ENCODE data around the gene DDX46.
"Not testable (repeated sequence)": the region's sequence is repeated elsewhere in the genome, so short reads cannot be mapped to it uniquely, and the experiment has no call there.

Gene DDX46

GRCh38 chr5:134851307-134851923 is 92.8 kb downstream of the DDX46 start:
- peaks cover 5% of the 10 kb centered on the region for H3K36me3 ChIP-seq (ENCODE audit: control insufficient read depth, insufficient read depth, low read length)
- H3K4me1 ChIP-seq (ENCODE audit: control insufficient read depth, insufficient read depth, low read length), result peaks cover 5% of the 10 kb centered on the region
- H3K9ac ChIP-seq (ENCODE audit: low read depth, low read length), result no peak overlapping the region
- no peak overlapping the region for H3K4me3 ChIP-seq (ENCODE audit: low read depth, low read length)
- no peaks in the 10 kb centered on the region for H3K9me3 ChIP-seq (ENCODE audit: control insufficient read depth, insufficient read depth, low read length)
- H3K27me3 ChIP-seq (ENCODE audit: control insufficient read depth, insufficient read depth, low read length), result no peaks in the 10 kb centered on the region

DNA sequence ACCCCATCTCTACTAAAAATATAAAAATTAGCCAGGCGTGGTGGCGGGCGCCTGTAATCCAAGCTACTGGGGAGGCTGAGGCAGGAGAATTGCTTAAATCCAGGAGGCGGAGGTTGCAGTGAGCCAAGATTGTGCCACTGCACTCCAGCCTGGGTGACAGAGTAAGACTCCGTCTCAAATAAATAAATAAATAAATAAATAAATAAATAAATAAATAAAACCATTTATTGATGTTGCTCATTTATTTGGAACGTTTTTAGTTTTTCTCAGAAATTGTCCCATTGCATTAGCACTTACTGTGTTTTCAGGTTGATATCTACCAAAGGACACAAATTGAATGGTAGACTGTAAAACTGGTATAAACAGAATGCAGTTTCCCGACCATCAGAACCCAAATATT is 97.9 kb downstream of the DDX46 start:
- not testable (repeated sequence) for H3K9ac ChIP-seq (ENCODE audit: low read depth, low read length); H3K4me1 ChIP-seq (ENCODE audit: control insufficient read depth, insufficient read depth, low read length); H3K27me3 ChIP-seq (ENCODE audit: control insufficient read depth, insufficient read depth, low read length); H3K36me3 ChIP-seq (ENCODE audit: control insufficient read depth, insufficient read depth, low read length); H3K9me3 ChIP-seq (ENCODE audit: control insufficient read depth, insufficient read depth, low read length); H3K4me3 ChIP-seq (ENCODE audit: low read depth, low read length)

GRCh38 chr5:134857401-134857800 is 98.8 kb downstream of the DDX46 start:
- H3K9ac ChIP-seq (ENCODE audit: low read depth, low read length), result no peak overlapping the region
- H3K9me3 ChIP-seq (ENCODE audit: control insufficient read depth, insufficient read depth, low read length), result no peaks in the 10 kb centered on the region
- no peaks in the 10 kb centered on the region for H3K4me1 ChIP-seq (ENCODE audit: control insufficient read depth, insufficient read depth, low read length)
- H3K4me3 ChIP-seq (ENCODE audit: low read depth, low read length), result no peak overlapping the region
- H3K36me3 ChIP-seq (ENCODE audit: control insufficient read depth, insufficient read depth, low read length), result peaks cover 3% of the 10 kb centered on the region
- no peaks in the 10 kb centered on the region for H3K27me3 ChIP-seq (ENCODE audit: control insufficient read depth, insufficient read depth, low read length)

DNA sequence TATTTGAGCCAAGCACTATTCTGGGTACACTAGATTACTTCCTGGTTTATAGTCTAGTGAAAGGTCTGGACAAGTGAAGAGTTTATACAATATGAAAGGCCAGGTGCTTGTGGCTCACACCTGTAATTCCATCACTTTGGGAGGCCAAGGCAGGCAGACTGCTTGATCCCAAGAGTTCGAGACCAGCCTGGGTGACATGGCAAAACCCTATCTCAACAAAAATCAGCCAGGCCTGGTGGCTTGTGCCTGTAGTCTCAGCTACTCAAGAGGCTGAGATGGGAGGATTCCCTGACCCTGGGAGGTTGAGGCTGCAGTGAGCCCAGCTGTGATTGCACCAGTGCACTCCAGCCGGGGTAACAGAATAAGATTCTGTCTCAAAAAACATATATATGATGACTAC is 106.1 kb downstream of the DDX46 start:
- Histone ChIP-seq H3K4me3 (ENCODE audit: low read depth, low read length) (no peak overlapping the region), H3K4me1 (ENCODE audit: control insufficient read depth, insufficient read depth, low read length) (no peaks in the 10 kb centered on the region), H3K9ac (ENCODE audit: low read depth, low read length) (no peak overlapping the region), H3K36me3 (ENCODE audit: control insufficient read depth, insufficient read depth, low read length) (no peaks in the 10 kb centered on the region), H3K9me3 (ENCODE audit: control insufficient read depth, insufficient read depth, low read length) (no peaks in the 10 kb centered on the region), H3K27me3 (ENCODE audit: control insufficient read depth, insufficient read depth, low read length) (no peaks in the 10 kb centered on the region)

DNA sequence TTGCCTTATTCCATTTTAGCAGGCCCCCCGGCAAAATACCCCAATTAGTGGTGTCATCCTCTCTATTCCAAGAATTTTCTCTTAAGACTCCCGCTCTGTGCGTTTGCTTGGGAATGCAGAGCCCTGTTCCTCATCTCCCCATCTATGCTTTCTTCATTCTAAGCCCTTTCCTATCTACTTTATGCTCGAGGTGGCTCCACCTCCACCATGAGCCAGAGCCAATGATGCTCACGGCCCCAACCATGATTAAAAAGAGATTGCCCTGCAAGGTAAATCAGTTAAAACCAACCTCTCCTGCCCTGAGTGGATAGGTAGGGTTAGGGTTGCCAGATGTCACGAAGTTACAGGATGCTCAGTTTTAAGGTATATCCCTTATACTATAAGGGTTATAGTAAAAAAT is 114.9 kb downstream of the DDX46 start:
- Histone ChIP-seq H3K4me1 (ENCODE audit: control insufficient read depth, insufficient read depth, low read length) (no peaks in the 10 kb centered on the region), H3K9me3 (ENCODE audit: control insufficient read depth, insufficient read depth, low read length) (no peaks in the 10 kb centered on the region), H3K4me3 (ENCODE audit: low read depth, low read length) (peak overlapping the region; percentile 89)

DNA sequence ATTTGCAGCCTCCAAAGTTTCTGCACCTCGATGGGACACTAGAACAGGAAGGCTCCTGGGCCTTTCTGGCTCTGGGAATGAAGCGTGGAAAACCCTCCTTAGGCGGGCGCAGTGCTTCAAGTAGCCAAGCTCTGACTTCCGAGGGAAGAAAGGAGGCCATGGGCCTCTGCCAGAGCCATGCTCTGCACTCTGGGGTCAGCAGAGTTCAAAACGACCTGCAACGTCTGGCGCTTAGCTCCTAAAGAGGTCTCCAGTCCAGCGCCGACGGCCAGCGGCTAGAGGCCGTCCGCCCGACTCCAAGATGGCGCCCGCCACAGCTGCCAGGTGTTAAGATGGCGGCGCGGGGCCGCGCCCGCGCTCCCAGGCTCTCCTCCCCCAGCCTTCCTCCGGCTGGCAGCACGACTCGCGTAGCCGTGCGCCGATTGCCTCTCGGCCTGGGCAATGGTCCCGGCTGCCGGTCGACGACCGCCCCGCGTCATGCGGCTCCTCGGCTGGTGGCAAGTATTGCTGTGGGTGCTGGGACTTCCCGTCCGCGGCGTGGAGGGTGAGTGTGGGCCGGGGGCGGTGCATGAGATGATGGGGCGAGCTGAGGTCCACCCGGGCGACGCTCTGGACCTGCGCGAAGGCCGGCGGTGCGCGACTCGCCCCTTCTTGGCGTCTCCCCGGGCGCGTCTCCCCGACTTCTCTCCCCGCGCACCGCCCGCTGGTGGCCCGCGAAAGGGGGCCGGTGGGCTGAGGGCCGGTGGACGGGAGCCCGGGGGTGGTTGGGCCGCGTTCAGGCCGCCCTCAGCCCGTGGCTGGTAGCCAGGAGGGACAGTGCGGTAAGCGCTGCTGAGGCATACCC is 115.6 kb downstream of the DDX46 start, which contains the start of gene TXNDC15:
TXNDC15 (plus strand) TSS at position 385 of the 844 bp plus-strand sequence; CDS start at position 442, 57 bp downstream.
- Histone ChIP-seq H3K4me1 (ENCODE audit: control insufficient read depth, insufficient read depth, low read length) (no peaks in the 10 kb centered on the region), H3K36me3 (ENCODE audit: control insufficient read depth, insufficient read depth, low read length) (no peaks in the 10 kb centered on the region), H3K9ac (ENCODE audit: low read depth, low read length) (peak within 1 kb of the TSS; percentile 97), H3K9me3 (ENCODE audit: control insufficient read depth, insufficient read depth, low read length) (no peaks in the 10 kb centered on the region), H3K27me3 (ENCODE audit: control insufficient read depth, insufficient read depth, low read length) (no peaks in the 10 kb centered on the region), H3K4me3 (ENCODE audit: low read depth, low read length) (peak within 1 kb of the TSS; percentile 89)

More for the DNA sequence above, 114.9 kb downstream of the DDX46 start:
- no peak overlapping the region for H3K9ac ChIP-seq (ENCODE audit: low read depth, low read length)
- no peaks in the 10 kb centered on the region for H3K27me3 ChIP-seq (ENCODE audit: control insufficient read depth, insufficient read depth, low read length)
- H3K36me3 ChIP-seq (ENCODE audit: control insufficient read depth, insufficient read depth, low read length), result no peaks in the 10 kb centered on the region

GRCh38 chr5:134874831-134875655 is 116.5 kb downstream of the DDX46 start:
- Histone ChIP-seq H3K27me3 (ENCODE audit: control insufficient read depth, insufficient read depth, low read length) (no peaks in the 10 kb centered on the region), H3K9me3 (ENCODE audit: control insufficient read depth, insufficient read depth, low read length) (no peaks in the 10 kb centered on the region), H3K4me3 (ENCODE audit: low read depth, low read length) (peak overlapping the region; percentile 89), H3K4me1 (ENCODE audit: control insufficient read depth, insufficient read depth, low read length) (no peaks in the 10 kb centered on the region), H3K9ac (ENCODE audit: low read depth, low read length) (peak overlapping the region; percentile 97), H3K36me3 (ENCODE audit: control insufficient read depth, insufficient read depth, low read length) (no peaks in the 10 kb centered on the region)

- Histone ChIP-seq H3K4me1 (ENCODE audit: control insufficient read depth, insufficient read depth, low read length) (no peaks in the 10 kb centered on the region), H3K36me3 (ENCODE audit: control insufficient read depth, insufficient read depth, low read length) (no peaks in the 10 kb centered on the region), H3K9me3 (ENCODE audit: control insufficient read depth, insufficient read depth, low read length) (no peaks in the 10 kb centered on the region), H3K27me3 (ENCODE audit: control insufficient read depth, insufficient read depth, low read length) (no peaks in the 10 kb centered on the region), H3K4me3 (ENCODE audit: low read depth, low read length) (no peak overlapping the region), H3K9ac (ENCODE audit: low read depth, low read length) (no peak overlapping the region)
Measured at GRCh38 chr5:134877159-134877558, 118.6 kb downstream of the DDX46 start.

- no peak overlapping the region for H3K9ac ChIP-seq (ENCODE audit: low read depth, low read length)
- H3K4me3 ChIP-seq (ENCODE audit: low read depth, low read length), result no peak overlapping the region
- H3K9me3 ChIP-seq (ENCODE audit: control insufficient read depth, insufficient read depth, low read length), result no peaks in the 10 kb centered on the region
- H3K27me3 ChIP-seq (ENCODE audit: control insufficient read depth, insufficient read depth, low read length), result no peaks in the 10 kb centered on the region
- no peaks in the 10 kb centered on the region for H3K36me3 ChIP-seq (ENCODE audit: control insufficient read depth, insufficient read depth, low read length)
- H3K4me1 ChIP-seq (ENCODE audit: control insufficient read depth, insufficient read depth, low read length), result no peaks in the 10 kb centered on the region
Measured at GRCh38 chr5:134878403-134878802, 119.8 kb downstream of the DDX46 start.

DNA sequence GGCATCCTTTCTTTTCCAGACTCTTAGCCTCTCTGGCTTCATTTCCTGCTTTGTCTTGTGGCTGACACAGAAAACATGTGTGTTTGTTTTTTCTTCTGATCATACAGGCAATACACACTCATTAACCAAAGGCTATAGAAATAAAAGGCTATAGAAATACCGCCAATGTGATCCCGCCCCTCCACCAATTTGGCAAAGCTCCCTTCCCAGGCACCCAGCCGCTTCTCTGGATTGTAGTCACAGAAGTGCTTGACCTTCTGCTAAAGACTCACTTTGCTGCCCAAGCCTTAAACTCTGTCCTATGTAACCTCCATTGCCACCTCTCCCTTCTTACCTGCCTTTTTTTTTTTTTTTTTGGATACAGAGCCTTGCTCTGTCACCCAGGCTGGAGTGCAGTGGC is 120.9 kb downstream of the DDX46 start:
- Histone ChIP-seq H3K9ac (ENCODE audit: low read depth, low read length) (no peak overlapping the region), H3K36me3 (ENCODE audit: control insufficient read depth, insufficient read depth, low read length) (no peaks in the 10 kb centered on the region), H3K9me3 (ENCODE audit: control insufficient read depth, insufficient read depth, low read length) (no peaks in the 10 kb centered on the region), H3K4me3 (ENCODE audit: low read depth, low read length) (no peak overlapping the region), H3K27me3 (ENCODE audit: control insufficient read depth, insufficient read depth, low read length) (no peaks in the 10 kb centered on the region), H3K4me1 (ENCODE audit: control insufficient read depth, insufficient read depth, low read length) (no peaks in the 10 kb centered on the region)

Measured in iPS-15b (cell line).